HepG2 (cell line): ENCODE measurements around the gene DIPK1A. TPM values are rescaled to one million over a fixed set of nuclear protein-coding genes. Genes with fewer than 3 reads are reported as not detected.

ENCODE experiments used
- AHR ChIP-seq: IDR thresholded peaks from 2 replicates; pipeline ENCODE4 v1.6.1; 2018; ENCODE audit warnings: missing genetic modification reagents, missing compliant biosample characterization
- FOSL2 ChIP-seq: sonication (generic); formaldehyde crosslinking; IDR thresholded peaks from 2 replicates; pipeline ENCODE4 v1.4.0; 2020; ENCODE audit warnings: missing genetic modification reagents
- FOXA1 ChIP-seq, 2 experiments: fragments of 450-650 bp in 1 of 2; sonication (generic) in 1 of 2; formaldehyde crosslinking in 1 of 2; IDR thresholded peaks; 2 replicates each; pipeline versions ENCODE4 v1.4.0 to v1.6.1; 2016 to 2020; ENCODE audit warnings: missing genetic modification reagents in 1 of 2
- FOXO1 ChIP-seq: sonication (generic); formaldehyde crosslinking; IDR thresholded peaks from 2 replicates; pipeline ENCODE4 v1.4.0; 2020; ENCODE audit warnings: missing genetic modification reagents
- GPN1 ChIP-seq: sonication (generic); formaldehyde crosslinking; IDR thresholded peaks from 2 replicates; pipeline ENCODE4 v1.5.1; 2020; ENCODE audit warnings: missing genetic modification reagents, borderline replicate concordance
- HMG20A ChIP-seq: IDR thresholded peaks from 2 replicates; pipeline ENCODE4 v1.6.1; 2016; ENCODE audit warnings: borderline replicate concordance
- JUND ChIP-seq: sonication (generic); formaldehyde crosslinking; IDR thresholded peaks from 2 replicates; pipeline ENCODE4 v1.8.0; 2022; ENCODE audit warnings: mild to moderate bottlenecking, missing genetic modification reagents
- KLF12 ChIP-seq: sonication (generic); formaldehyde crosslinking; IDR thresholded peaks from 2 replicates; pipeline ENCODE4 v1.4.0; 2020; ENCODE audit warnings: missing genetic modification reagents, borderline replicate concordance
- NONO ChIP-seq, 2 experiments: fragments of 450-650 bp in 1 of 2; sonication (generic) in 1 of 2; formaldehyde crosslinking in 1 of 2; IDR thresholded peaks in 1 of 2; conservative IDR thresholded peaks in 1 of 2; 2 replicates each; pipeline versions ENCODE4 v1.6.1 to v1.8.0; 2017 to 2022; ENCODE audit warnings: mild to moderate bottlenecking in 1 of 2, missing genetic modification reagents in 1 of 2, moderate library complexity in 1 of 2
- PITX1 ChIP-seq: sonication (generic); formaldehyde crosslinking; IDR thresholded peaks from 2 replicates; pipeline ENCODE4 v1.5.1; 2020; ENCODE audit warnings: mild to moderate bottlenecking, missing genetic modification reagents
- POLR2A ChIP-seq, 2 experiments: IDR thresholded peaks; 2 replicates each; pipeline ENCODE4 v1.6.1; 2011; ENCODE audit warnings: low read depth in 2 of 2, low read length in 2 of 2, mild to moderate bottlenecking in 1 of 2, moderate library complexity in 1 of 2; ENCODE audit not compliant: insufficient read depth in 1 of 2
- SOX6 ChIP-seq, 2 experiments: fragments of 450-650 bp in 1 of 2; sonication (generic) in 1 of 2; formaldehyde crosslinking in 1 of 2; IDR thresholded peaks; 2 replicates each; pipeline versions ENCODE4 v1.4.0 to v1.6.1; 2017 to 2020; ENCODE audit warnings: antibody characterized with exemption in 1 of 2, mild to moderate bottlenecking in 1 of 2, missing genetic modification reagents in 1 of 2
- XRCC5 ChIP-seq: fragments of 200-400 bp; formaldehyde crosslinking; optimal IDR thresholded peaks from 2 replicates; pipeline ENCODE3; 2017; ENCODE audit warnings: mild to moderate bottlenecking, low read length
- ZEB1 ChIP-seq: IDR thresholded peaks from 2 replicates; pipeline ENCODE4 v1.6.1; 2012; ENCODE audit warnings: mild to moderate bottlenecking, low read depth, inconsistent platforms; ENCODE audit not compliant: insufficient replicate concordance
- ZNF333 ChIP-seq: sonication (generic); formaldehyde crosslinking; IDR thresholded peaks from 2 replicates; pipeline ENCODE4 v1.4.0; 2020; ENCODE audit warnings: mild to moderate bottlenecking, missing genetic modification reagents, borderline replicate concordance
- ZNF644 ChIP-seq: IDR thresholded peaks from 2 replicates; pipeline ENCODE4 v1.6.1; 2016; ENCODE audit warnings: low read depth
- ZNF724P ChIP-seq: sonication (generic); formaldehyde crosslinking; IDR thresholded peaks from 2 replicates; pipeline ENCODE4 v1.8.0; 2022; ENCODE audit warnings: missing genetic modification reagents, borderline replicate concordance
- ZSCAN20 ChIP-seq: sonication (generic); formaldehyde crosslinking; IDR thresholded peaks from 2 replicates; pipeline ENCODE4 v1.4.0; 2020; ENCODE audit warnings: missing genetic modification reagents, mild to moderate bottlenecking, borderline replicate concordance
- polyA plus RNA-seq, 8 experiments: library from polyadenylated mRNA; depleted of rRNA in 3 of 8; stranded (reverse) in 7 of 8; unstranded in 1 of 8; fragments of >200 nt; fragmentation: Illumina TruSeq in 4 of 8; extraction: Trizol in 4 of 8; gene quantifications; 2 replicates each; pipeline versions ENCODE4 v1.2.1 to v1.2.3, GENCODE V29; 2011 to 2016; ENCODE audit warnings: low read depth in 4 of 8, missing spikeins in 1 of 8, mixed read lengths in 1 of 8; ENCODE audit not compliant: insufficient read depth in 1 of 8
- total RNA-seq, 5 experiments: library from RNA; depleted of rRNA; stranded (reverse); fragments of >200 nt; fragmentation: Illumina TruSeq; extraction: Trizol; gene quantifications; 2 replicates each; pipeline ENCODE4 v1.2.3, GENCODE V29; 2016; ENCODE audit warnings: low read depth in 1 of 5
- TF ChIP-seq, protein P1 (sequence below): sonication (generic); formaldehyde crosslinking; IDR thresholded peaks from 2 replicates; pipeline ENCODE4 v1.4.0; 2020; ENCODE audit warnings: missing genetic modification reagents
- TF ChIP-seq, protein P2 (sequence below), 2 experiments: sonication (generic) in 1 of 2; formaldehyde crosslinking in 1 of 2; IDR thresholded peaks; 2 replicates each; pipeline versions ENCODE4 v1.4.0 to v1.6.1; 2016 to 2020; ENCODE audit warnings: borderline replicate concordance in 1 of 2, low read depth in 1 of 2, mild to moderate bottlenecking in 1 of 2, missing genetic modification reagents in 1 of 2
- TF ChIP-seq, protein P3 (sequence below): sonication (generic); IDR thresholded peaks from 2 replicates; pipeline ENCODE4 v1.6.1; 2016; ENCODE audit warnings: low read depth, borderline replicate concordance
- TF ChIP-seq, protein P4 (sequence below): IDR thresholded peaks from 2 replicates; pipeline ENCODE4 v1.6.1; 2016; ENCODE audit warnings: low read depth, control low read depth

DIPK1A gene
- total and polyA plus RNA-seq, 2 of the 13 experiments (the other 11 are each of a cell fraction or from before 2014, with no cell fraction given) = 8.4 TPM

DNA sequence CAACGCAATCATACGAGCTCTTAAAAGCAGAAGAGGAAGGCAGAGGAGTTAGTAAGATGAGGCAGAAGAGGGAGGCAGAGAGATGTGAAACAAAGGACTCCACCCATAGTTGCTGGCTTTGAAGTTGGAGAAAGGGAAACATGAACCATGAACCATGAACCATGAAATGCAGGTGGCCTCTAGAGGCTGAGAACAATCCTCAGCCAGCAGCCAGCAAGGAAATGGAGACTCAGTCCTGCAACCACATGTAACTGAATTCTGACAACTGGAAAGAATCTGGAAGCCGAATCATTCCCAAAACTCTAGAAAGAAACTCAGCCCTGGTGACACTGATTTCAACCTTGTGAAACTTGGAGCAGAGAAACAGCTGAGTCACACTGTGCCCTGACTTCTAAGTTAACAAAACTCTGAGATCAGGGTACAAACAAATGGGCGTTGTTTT, 10.1 kb downstream of the DIPK1A start (continued):
- no peak for TF ChIP-seq NONO (IDR thresholded peaks at IDR 0.05)
- TF ChIP-seq NONO (CRISPR knock-in tag; conservative IDR thresholded peaks at IDR 0.05) = peak; percentile 60
- no peak for TF ChIP-seq ZNF724P (CRISPR knock-in tag)
- peak; percentile 83 for TF ChIP-seq XRCC5
- peak; percentile 53 for TF ChIP-seq ZEB1
- TF ChIP-seq, protein P1, sequence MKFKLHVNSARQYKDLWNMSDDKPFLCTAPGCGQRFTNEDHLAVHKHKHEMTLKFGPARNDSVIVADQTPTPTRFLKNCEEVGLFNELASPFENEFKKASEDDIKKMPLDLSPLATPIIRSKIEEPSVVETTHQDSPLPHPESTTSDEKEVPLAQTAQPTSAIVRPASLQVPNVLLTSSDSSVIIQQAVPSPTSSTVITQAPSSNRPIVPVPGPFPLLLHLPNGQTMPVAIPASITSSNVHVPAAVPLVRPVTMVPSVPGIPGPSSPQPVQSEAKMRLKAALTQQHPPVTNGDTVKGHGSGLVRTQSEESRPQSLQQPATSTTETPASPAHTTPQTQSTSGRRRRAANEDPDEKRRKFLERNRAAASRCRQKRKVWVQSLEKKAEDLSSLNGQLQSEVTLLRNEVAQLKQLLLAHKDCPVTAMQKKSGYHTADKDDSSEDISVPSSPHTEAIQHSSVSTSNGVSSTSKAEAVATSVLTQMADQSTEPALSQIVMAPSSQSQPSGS (CRISPR knock-in tag) = 0 out of 2 replicates have a peak, but pooled peaks have one; percentile 17
- TF ChIP-seq AHR (CRISPR knock-in tag) = no peak
- peak; percentile 72 for TF ChIP-seq FOSL2
- TF ChIP-seq, protein P2, sequence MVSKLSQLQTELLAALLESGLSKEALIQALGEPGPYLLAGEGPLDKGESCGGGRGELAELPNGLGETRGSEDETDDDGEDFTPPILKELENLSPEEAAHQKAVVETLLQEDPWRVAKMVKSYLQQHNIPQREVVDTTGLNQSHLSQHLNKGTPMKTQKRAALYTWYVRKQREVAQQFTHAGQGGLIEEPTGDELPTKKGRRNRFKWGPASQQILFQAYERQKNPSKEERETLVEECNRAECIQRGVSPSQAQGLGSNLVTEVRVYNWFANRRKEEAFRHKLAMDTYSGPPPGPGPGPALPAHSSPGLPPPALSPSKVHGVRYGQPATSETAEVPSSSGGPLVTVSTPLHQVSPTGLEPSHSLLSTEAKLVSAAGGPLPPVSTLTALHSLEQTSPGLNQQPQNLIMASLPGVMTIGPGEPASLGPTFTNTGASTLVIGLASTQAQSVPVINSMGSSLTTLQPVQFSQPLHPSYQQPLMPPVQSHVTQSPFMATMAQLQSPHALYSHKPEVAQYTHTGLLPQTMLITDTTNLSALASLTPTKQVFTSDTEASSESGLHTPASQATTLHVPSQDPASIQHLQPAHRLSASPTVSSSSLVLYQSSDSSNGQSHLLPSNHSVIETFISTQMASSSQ (IDR thresholded peaks at IDR 0.05; ENCODE audit: low read depth) = peak; percentile 53; the same call in 1 of the 2 replicates
- TF ChIP-seq, protein P2 (CRISPR knock-in tag; IDR thresholded peaks at IDR 0.05; ENCODE audit: borderline replicate concordance) = no peak; the same call in 1 of the 2 replicates
- no peak for TF ChIP-seq ZNF333 (CRISPR knock-in tag)
- TF ChIP-seq POLR2A (IDR thresholded peaks at IDR 0.05; ENCODE audit: insufficient read depth in 1 of 2, low read depth in 2 of 2, low read length in 2 of 2) = peak; percentile 45 to 77; a peak in 3 of 4 replicates
- TF ChIP-seq FOXA1 (IDR thresholded peaks at IDR 0.05) = no peak
- peak; percentile 89 for TF ChIP-seq FOXA1 (CRISPR knock-in tag; IDR thresholded peaks at IDR 0.05)
- peak; percentile 88; the same call in 1 of the 2 replicates for TF ChIP-seq KLF12 (CRISPR knock-in tag)
- TF ChIP-seq ZSCAN20 (CRISPR knock-in tag) = no peak
- TF ChIP-seq, protein P3, sequence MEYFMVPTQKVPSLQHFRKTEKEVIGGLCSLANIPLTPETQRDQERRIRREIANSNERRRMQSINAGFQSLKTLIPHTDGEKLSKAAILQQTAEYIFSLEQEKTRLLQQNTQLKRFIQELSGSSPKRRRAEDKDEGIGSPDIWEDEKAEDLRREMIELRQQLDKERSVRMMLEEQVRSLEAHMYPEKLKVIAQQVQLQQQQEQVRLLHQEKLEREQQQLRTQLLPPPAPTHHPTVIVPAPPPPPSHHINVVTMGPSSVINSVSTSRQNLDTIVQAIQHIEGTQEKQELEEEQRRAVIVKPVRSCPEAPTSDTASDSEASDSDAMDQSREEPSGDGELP = peak; percentile 56; the same call in 1 of the 2 replicates
- TF ChIP-seq, protein P4, sequence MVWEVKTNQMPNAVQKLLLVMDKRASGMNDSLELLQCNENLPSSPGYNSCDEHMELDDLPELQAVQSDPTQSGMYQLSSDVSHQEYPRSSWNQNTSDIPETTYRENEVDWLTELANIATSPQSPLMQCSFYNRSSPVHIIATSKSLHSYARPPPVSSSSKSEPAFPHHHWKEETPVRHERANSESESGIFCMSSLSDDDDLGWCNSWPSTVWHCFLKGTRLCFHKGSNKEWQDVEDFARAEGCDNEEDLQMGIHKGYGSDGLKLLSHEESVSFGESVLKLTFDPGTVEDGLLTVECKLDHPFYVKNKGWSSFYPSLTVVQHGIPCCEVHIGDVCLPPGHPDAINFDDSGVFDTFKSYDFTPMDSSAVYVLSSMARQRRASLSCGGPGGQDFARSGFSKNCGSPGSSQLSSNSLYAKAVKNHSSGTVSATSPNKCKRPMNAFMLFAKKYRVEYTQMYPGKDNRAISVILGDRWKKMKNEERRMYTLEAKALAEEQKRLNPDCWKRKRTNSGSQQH (CRISPR knock-in tag) = 0 out of 2 replicates have a peak, but pooled peaks have one; percentile 26
- peak; percentile 53; the same call in 1 of the 2 replicates for TF ChIP-seq PITX1 (CRISPR knock-in tag)
- peak; percentile 61; the same call in 1 of the 2 replicates for TF ChIP-seq SOX6 (IDR thresholded peaks at IDR 0.05)
- peak; percentile 100 for TF ChIP-seq SOX6 (CRISPR knock-in tag; IDR thresholded peaks at IDR 0.05)
- peak; percentile 75; the same call in 1 of the 2 replicates for TF ChIP-seq FOXO1
- no peak for TF ChIP-seq GPN1 (CRISPR knock-in tag)
- TF ChIP-seq HMG20A (CRISPR knock-in tag) = peak; percentile 67; the same call in 1 of the 2 replicates
- TF ChIP-seq JUND = peak; percentile 41; the same call in 1 of the 2 replicates
- peak; percentile 94 for TF ChIP-seq ZNF644 (CRISPR knock-in tag)
